ENCODE measurements around the gene CSF2RB. TPM values are rescaled to one million over a fixed set of nuclear protein-coding genes. Genes with fewer than 3 reads are reported as not detected.
A peak's percentile ranks its signal among the peaks of the same experiment; 100 is the strongest.

Gene CSF2RB
- total RNA-seq, 1 donor from 2014 or later = 4.2 TPM

- peak in 1 of 2 donors; percentile 69 for DNase-seq (ENCODE audit: extremely low spot score in 2 of 2)
- Histone ChIP-seq H3K4me1 (no peaks in the 10 kb centered on the region), H3K27me3 (no peaks in the 10 kb centered on the region), H3K36me3 (no peaks in the 10 kb centered on the region), H3K9me3 (no peaks in the 10 kb centered on the region), H3K27ac (no peak overlapping the region), H3K4me3 (no peak overlapping the region)
- TF ChIP-seq CTCF (IDR thresholded peaks at IDR 0.05) (no peak), POLR2AphosphoS5 (IDR thresholded peaks at IDR 0.05; ENCODE audit: insufficient read depth in 1 of 2, low read depth in 1 of 2) (no peak), POLR2A (IDR thresholded peaks at IDR 0.05) (no peak)
- intact Hi-C loops (cut with DNase I) = no loop called here
Observed at GRCh38 chr22:36954251-36955014, 41.0 kb downstream of the CSF2RB start.

- TF ChIP-seq CTCF (IDR thresholded peaks at IDR 0.05) (no peak), POLR2AphosphoS5 (IDR thresholded peaks at IDR 0.05; ENCODE audit: insufficient read depth in 1 of 2, low read depth in 1 of 2) (no peak), POLR2A (IDR thresholded peaks at IDR 0.05) (no peak)
- H3K27me3 ChIP-seq = no peaks in the 10 kb centered on the region
- H3K4me3 ChIP-seq = no peak overlapping the region
- no peak overlapping the region for H3K27ac ChIP-seq
- H3K36me3 ChIP-seq = no peaks in the 10 kb centered on the region
- intact Hi-C loops (cut with DNase I) = no loop called here
- DNase-seq (ENCODE audit: extremely low spot score in 2 of 2) = no peak
- no peaks in the 10 kb centered on the region for H3K9me3 ChIP-seq
- H3K4me1 ChIP-seq = no peaks in the 10 kb centered on the region
Observed at GRCh38 chr22:36955691-36956090, 42.3 kb downstream of the CSF2RB start.

- Histone ChIP-seq H3K36me3 (no peaks in the 10 kb centered on the region), H3K27ac (no peak overlapping the region), H3K27me3 (no peaks in the 10 kb centered on the region), H3K4me3 (no peak overlapping the region), H3K9me3 (no peaks in the 10 kb centered on the region), H3K4me1 (no peaks in the 10 kb centered on the region)
- TF ChIP-seq POLR2AphosphoS5 (IDR thresholded peaks at IDR 0.05; ENCODE audit: insufficient read depth in 1 of 2, low read depth in 1 of 2) (no peak), CTCF (IDR thresholded peaks at IDR 0.05) (no peak), POLR2A (IDR thresholded peaks at IDR 0.05) (no peak)
- intact Hi-C loops (cut with DNase I) = no loop called here
- peak in 1 of 2 donors; percentile 10 for DNase-seq (ENCODE audit: extremely low spot score in 2 of 2)
Observed at GRCh38 chr22:36958366-36958765, 44.9 kb downstream of the CSF2RB start.

GRCh38 chr22:36961626-36962025 is 48.2 kb downstream of the CSF2RB start:
- no peak for TF ChIP-seq POLR2AphosphoS5 (IDR thresholded peaks at IDR 0.05; ENCODE audit: insufficient read depth in 1 of 2, low read depth in 1 of 2)
- TF ChIP-seq POLR2A (IDR thresholded peaks at IDR 0.05) = no peak
- no peak for TF ChIP-seq CTCF (IDR thresholded peaks at IDR 0.05)
- Histone ChIP-seq H3K4me1 (no peaks in the 10 kb centered on the region), H3K27ac (no peak overlapping the region), H3K4me3 (no peak overlapping the region), H3K36me3 (no peaks in the 10 kb centered on the region), H3K27me3 (no peaks in the 10 kb centered on the region), H3K9me3 (no peaks in the 10 kb centered on the region)
- intact Hi-C loops (cut with DNase I) = no loop called here
- no peak for DNase-seq (ENCODE audit: extremely low spot score in 2 of 2)

GRCh38 chr22:36963302-36963701 is 49.9 kb downstream of the CSF2RB start:
- TF ChIP-seq POLR2AphosphoS5 (IDR thresholded peaks at IDR 0.05; ENCODE audit: insufficient read depth in 1 of 2, low read depth in 1 of 2) (no peak), CTCF (IDR thresholded peaks at IDR 0.05) (no peak), POLR2A (IDR thresholded peaks at IDR 0.05) (no peak)
- H3K27me3 ChIP-seq = no peaks in the 10 kb centered on the region
- H3K4me1 ChIP-seq = no peaks in the 10 kb centered on the region
- no peaks in the 10 kb centered on the region for H3K9me3 ChIP-seq
- H3K27ac ChIP-seq = no peak overlapping the region
- DNase-seq (ENCODE audit: extremely low spot score in 2 of 2) = no peak
- no peaks in the 10 kb centered on the region for H3K36me3 ChIP-seq
- H3K4me3 ChIP-seq = no peak overlapping the region
- intact Hi-C loops (cut with DNase I) = no loop called here
